ENCODE results near the gene ZNF836.

ZNF836 gene

GRCh38 chr19:52176574-52176973, 5.2 kb upstream of the ZNF836 start:
- Histone ChIP-seq H3K9ac (no peak overlapping the region), H3K27me3 (ENCODE audit: insufficient read depth, low read depth) (no peaks in the 10 kb centered on the region), H3K4me3 (IDR thresholded peaks at IDR 0.05; ENCODE audit: insufficient read depth, low read depth, low read length) (no peak overlapping the region), H3K27ac (no peak overlapping the region), H4K20me1 (ENCODE audit: insufficient read depth) (no peaks in the 10 kb centered on the region), H3K4me2 (no peak overlapping the region), H3K4me1 (ENCODE audit: low read depth, poor library complexity, severe bottlenecking) (no peaks in the 10 kb centered on the region), H3K79me2 (ENCODE audit: insufficient read depth, low read depth) (no peaks in the 10 kb centered on the region), H3K36me3 (ENCODE audit: insufficient read depth) (no peaks in the 10 kb centered on the region), H2AFZ (ENCODE audit: low read depth) (no peak overlapping the region)
- no peak for TF ChIP-seq CTCF (conservative IDR thresholded peaks at IDR 0.05; ENCODE audit: low read depth, low read length)

GRCh38 chr19:52172347-52172746, 926 bp upstream of the ZNF836 start:
- no peak overlapping the region for H2AFZ ChIP-seq (ENCODE audit: low read depth)
- H3K4me2 ChIP-seq, result no peak overlapping the region
- H3K27ac ChIP-seq, result no peak overlapping the region
- H3K4me1 ChIP-seq (ENCODE audit: low read depth, poor library complexity, severe bottlenecking), result no peaks in the 10 kb centered on the region
- no peaks in the 10 kb centered on the region for H3K27me3 ChIP-seq (ENCODE audit: insufficient read depth, low read depth)
- H3K4me3 ChIP-seq (IDR thresholded peaks at IDR 0.05; ENCODE audit: insufficient read depth, low read depth, low read length), result no peak overlapping the region
- H3K36me3 ChIP-seq (ENCODE audit: insufficient read depth), result no peaks in the 10 kb centered on the region
- no peak overlapping the region for H3K9ac ChIP-seq
- TF ChIP-seq CTCF (conservative IDR thresholded peaks at IDR 0.05; ENCODE audit: low read depth, low read length), result no peak
- no peaks in the 10 kb centered on the region for H4K20me1 ChIP-seq (ENCODE audit: insufficient read depth)
- no peaks in the 10 kb centered on the region for H3K79me2 ChIP-seq (ENCODE audit: insufficient read depth, low read depth)

GRCh38 chr19:52170863-52171320, 529 bp downstream of the ZNF836 start:
- Histone ChIP-seq H3K4me2 (no peak overlapping the region), H3K27ac (no peak overlapping the region), H3K4me1 (ENCODE audit: low read depth, poor library complexity, severe bottlenecking) (no peaks in the 10 kb centered on the region), H2AFZ (ENCODE audit: low read depth) (peak overlapping the region; percentile 48), H3K4me3 (IDR thresholded peaks at IDR 0.05; ENCODE audit: insufficient read depth, low read depth, low read length) (no peak overlapping the region), H3K9ac (no peak overlapping the region), H3K36me3 (ENCODE audit: insufficient read depth) (no peaks in the 10 kb centered on the region), H4K20me1 (ENCODE audit: insufficient read depth) (no peaks in the 10 kb centered on the region), H3K27me3 (ENCODE audit: insufficient read depth, low read depth) (no peaks in the 10 kb centered on the region), H3K79me2 (ENCODE audit: insufficient read depth, low read depth) (no peaks in the 10 kb centered on the region)
- no peak for TF ChIP-seq CTCF (conservative IDR thresholded peaks at IDR 0.05; ENCODE audit: low read depth, low read length)

- Histone ChIP-seq H3K36me3 (ENCODE audit: insufficient read depth) (no peaks in the 10 kb centered on the region), H3K4me1 (ENCODE audit: low read depth, poor library complexity, severe bottlenecking) (no peaks in the 10 kb centered on the region), H3K4me3 (IDR thresholded peaks at IDR 0.05; ENCODE audit: insufficient read depth, low read depth, low read length) (no peak overlapping the region), H3K9ac (no peak overlapping the region), H3K79me2 (ENCODE audit: insufficient read depth, low read depth) (no peaks in the 10 kb centered on the region), H3K27ac (no peak overlapping the region), H4K20me1 (ENCODE audit: insufficient read depth) (no peaks in the 10 kb centered on the region), H3K4me2 (no peak overlapping the region), H2AFZ (ENCODE audit: low read depth) (no peak overlapping the region), H3K27me3 (ENCODE audit: insufficient read depth, low read depth) (no peaks in the 10 kb centered on the region)
- no peak for TF ChIP-seq CTCF (conservative IDR thresholded peaks at IDR 0.05; ENCODE audit: low read depth, low read length)
Measured at GRCh38 chr19:52170304-52170703, 1.1 kb downstream of the ZNF836 start.
